A549 (cell line): Measurements from ENCODE around the gene PPHLN1. TPM values are rescaled to one million over a fixed set of nuclear protein-coding genes. Genes with fewer than 3 reads are reported as not detected.

Experiments used
- ATAC-seq, 2 experiments: fragments of 200-7000 bp in 1 of 2; fragments of >200 bp in 1 of 2; cut with Nextera tagmentation in 1 of 2; cut with Tn5 transposase in 1 of 2; 3 replicates each; pipeline versions ENCODE4 v1.8.0 to v1.9.1; 2018 to 2020; ENCODE audit warnings: mild to moderate bottlenecking in 1 of 2, moderate library complexity in 1 of 2
- CTCF ChIA-PET: fragments of 300-600 bp; sonication (Branson Sonifier 250); formaldehyde crosslinking; extraction: SDS; loops from one replicate; lab custom pipeline; 2021; ENCODE audit warnings: antibody characterized with exemption, inconsistent platforms; lab: Yijun Ruan, JAX
- POLR2A ChIA-PET: fragments of 350-600 bp; formaldehyde crosslinking; extraction: SDS; loops from one replicate; lab custom pipeline; 2021; ENCODE audit warnings: antibody characterized with exemption, inconsistent platforms; lab: Yijun Ruan, JAX
- DNase-seq, 2 experiments: peaks; one replicate each; pipeline versions ENCODE4 v3.0.0 to v3.0.0-alpha.2; 2011 to 2016; ENCODE audit warnings: low read depth in 1 of 2, low spot score in 1 of 2
- FAIRE-seq: peaks from 2 replicates; lab custom pipeline; 2011; peaks lifted over from hg19 to GRCh38; lab: Jason Lieb, UNC
- H3K27ac ChIP-seq, 2 experiments: fragments of >200 bp; sonication (Bioruptor Twin); formaldehyde crosslinking; 3 replicates each; pipeline ENCODE4 v1.5.1; 2016 to 2017
- H3K4me1 ChIP-seq: fragments of >200 bp; sonication (Bioruptor Twin); formaldehyde crosslinking; 3 replicates; pipeline ENCODE4 v1.6.1; 2016
- H3K4me2 ChIP-seq: fragments of >200 bp; sonication (Bioruptor Twin); formaldehyde crosslinking; 3 replicates; pipeline ENCODE4 v1.6.1; 2016
- H3K4me3 ChIP-seq: fragments of >200 bp; sonication (Bioruptor Twin); formaldehyde crosslinking; 3 replicates; pipeline ENCODE4 v1.5.1; 2016
- H3K9me3 ChIP-seq: fragments of >200 bp; sonication (Bioruptor Twin); formaldehyde crosslinking; 3 replicates; pipeline ENCODE4 v1.6.1; 2016
- CBX8 ChIP-seq: fragments of 200-600 bp; sonication (generic); IDR thresholded peaks from 2 replicates; pipeline ENCODE4 v1.6.1; 2016
- CEBPB ChIP-seq, 2 experiments: fragments of >200 bp in 1 of 2; sonication (Bioruptor Twin) in 1 of 2; formaldehyde crosslinking in 1 of 2; IDR thresholded peaks; 2 replicates each; pipeline ENCODE4 v1.6.1; 2012 to 2016
- ESRRA ChIP-seq: fragments of 150-350 bp; IDR thresholded peaks from 2 replicates; pipeline ENCODE4 v1.6.1; 2014; ENCODE audit warnings: mild to moderate bottlenecking, low read length, borderline replicate concordance
- FOSB ChIP-seq: fragments of 250-450 bp; sonication (Bioruptor Pico); IDR thresholded peaks from 2 replicates; pipeline ENCODE4 v1.5.0; 2020; ENCODE audit warnings: mild to moderate bottlenecking, moderate library complexity
- FOSL2 ChIP-seq, 2 experiments: fragments of 450-650 bp in 1 of 2; fragments of >200 bp in 1 of 2; sonication (Bioruptor Twin) in 1 of 2; formaldehyde crosslinking; IDR thresholded peaks; 2 replicates each; pipeline versions ENCODE4 v1.5.0 to v1.6.1; 2016 to 2020; ENCODE audit warnings: mild to moderate bottlenecking in 1 of 2, moderate library complexity in 1 of 2
- HOXB5 ChIP-seq: fragments of 250-450 bp; sonication (Bioruptor Pico); IDR thresholded peaks from 2 replicates; pipeline ENCODE4 v1.5.0; 2020; ENCODE audit warnings: mild to moderate bottlenecking, moderate library complexity
- MAFK ChIP-seq: fragments of 450-650 bp; IDR thresholded peaks from 2 replicates; pipeline ENCODE4 v1.6.1; 2014; ENCODE audit not compliant: partially characterized antibody
- MYC ChIP-seq: IDR thresholded peaks from 2 replicates; pipeline ENCODE4 v1.6.1; 2012; ENCODE audit warnings: mild to moderate bottlenecking, inconsistent platforms, low read length, improper control_type of control experiment, borderline replicate concordance
- NPAS2 ChIP-seq: fragments of 250-450 bp; sonication (Bioruptor Pico); IDR thresholded peaks from 2 replicates; pipeline ENCODE4 v1.8.0; 2022; ENCODE audit warnings: mild to moderate bottlenecking, moderate library complexity, borderline replicate concordance
- PHF8 ChIP-seq: fragments of 200-600 bp; sonication (generic); IDR thresholded peaks from 2 replicates; pipeline ENCODE4 v1.6.1; 2016; ENCODE audit warnings: low read depth, mild to moderate bottlenecking, antibody characterized with exemption, moderate library complexity, borderline replicate concordance
- POLR2A ChIP-seq: IDR thresholded peaks from 2 replicates; pipeline ENCODE4 v1.6.1; 2012; ENCODE audit warnings: mild to moderate bottlenecking, low read length
- RARB ChIP-seq: fragments of 250-450 bp; sonication (Bioruptor Pico); IDR thresholded peaks from 2 replicates; pipeline ENCODE4 v1.8.0; 2021; ENCODE audit warnings: mild to moderate bottlenecking, moderate library complexity
- SREBF2 ChIP-seq: fragments of 450-650 bp; IDR thresholded peaks from 2 replicates; pipeline ENCODE4 v1.6.1; 2014; ENCODE audit warnings: mild to moderate bottlenecking, moderate library complexity
- TP53 ChIP-seq: fragments of 250-450 bp; sonication (Bioruptor Pico); IDR thresholded peaks from 2 replicates; pipeline ENCODE4 v1.5.0; 2021; ENCODE audit warnings: mild to moderate bottlenecking, moderate library complexity
- ZC3H11A ChIP-seq: fragments of 450-650 bp; IDR thresholded peaks from 2 replicates; pipeline ENCODE4 v1.6.1; 2014; ENCODE audit warnings: antibody characterized with exemption, mild to moderate bottlenecking
- ZSCAN20 ChIP-seq: fragments of 250-450 bp; sonication (Bioruptor Pico); IDR thresholded peaks from 2 replicates; pipeline ENCODE4 v1.8.0; 2022; ENCODE audit warnings: mild to moderate bottlenecking, moderate library complexity
- WGBS: methylation state at CpG from one replicate; pipeline ENCODE4 v1.1.6; 2017; ENCODE audit errors: missing lambda C conversion rate; 5-methylcytosine and 5-hydroxymethylcytosine counted together
- polyA plus RNA-seq, 4 experiments: library from polyadenylated mRNA; depleted of rRNA in 3 of 4; stranded (reverse); fragments of >200 nt; fragmentation: RNase III in 1 of 4; extraction: RNeasy Plus Mini Kit Qiagen cat#74134 plus additional on column Dnase treatment in 1 of 4; gene quantifications; 2 replicates in 3 of 4; 3 replicates in 1 of 4; pipeline ENCODE4 v1.2.3, GENCODE V29; 2011 to 2017
- TF ChIP-seq, protein P1 (sequence below): fragments of 150-350 bp; IDR thresholded peaks from 2 replicates; pipeline ENCODE4 v1.6.1; 2014; ENCODE audit warnings: low read depth, mild to moderate bottlenecking, low read length
- TF ChIP-seq, protein P2 (sequence below): fragments of 250-450 bp; sonication (Bioruptor Pico); IDR thresholded peaks from 2 replicates; pipeline ENCODE4 v1.5.0; 2021; ENCODE audit warnings: mild to moderate bottlenecking, moderate library complexity, borderline replicate concordance

The PPHLN1 gene
- polyA plus RNA-seq, 2 of the 4 experiments (the other 2 are of a cell fraction): 55.5 to 135 TPM

DNA sequence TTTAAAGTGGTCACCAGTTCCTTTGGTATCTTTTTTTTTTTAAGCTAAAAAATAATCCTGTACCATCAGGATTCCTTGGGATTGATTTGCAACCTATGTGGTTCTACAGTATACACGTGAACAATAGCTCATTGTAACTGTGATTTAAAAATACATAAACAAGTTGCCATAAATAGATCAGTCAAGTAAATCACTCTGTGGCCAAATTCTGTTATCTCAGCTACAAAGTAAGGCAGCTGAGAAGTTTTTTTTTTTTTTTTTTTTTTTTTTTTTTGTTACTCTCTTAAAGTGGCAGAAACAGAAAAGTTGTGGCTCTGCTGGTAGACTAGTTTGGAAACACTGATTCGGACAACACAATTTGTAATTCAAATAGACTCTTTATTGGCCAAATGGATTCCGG is 159.0 kb downstream of the PPHLN1 start (continued):
- no peak for TF ChIP-seq CBX8
- TF ChIP-seq TP53 (CRISPR knock-in tag): no peak

DNA sequence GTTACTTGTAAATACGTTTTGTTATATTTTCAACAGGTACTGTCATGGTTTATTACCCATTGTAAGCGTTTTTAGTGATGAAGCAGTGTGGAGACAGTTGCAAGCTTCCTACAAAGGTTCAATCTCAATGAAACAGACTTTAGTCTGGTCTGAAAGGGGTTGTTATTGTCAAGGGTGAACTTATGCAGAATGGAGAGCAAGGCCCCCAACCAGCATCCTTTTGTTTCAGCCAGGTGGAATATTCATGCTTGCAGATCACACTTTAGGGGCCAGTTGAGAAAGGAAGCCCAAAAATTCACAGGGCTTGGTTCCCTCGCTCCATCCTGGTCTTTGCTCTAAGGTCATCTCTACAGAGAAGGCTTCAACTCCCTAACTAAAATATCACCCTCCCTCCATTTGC is 159.9 kb downstream of the PPHLN1 start:
- WGBS: 49% methylated on average over 3 of the region's 3 CpGs
- CTCF ChIA-PET: interaction anchor here (7.8 kb wide), 1 partner anchor 81 kb away, joined by 69 read pairs; no protein-coding TSS in a partner anchor
- DNase-seq: no peak

DNA sequence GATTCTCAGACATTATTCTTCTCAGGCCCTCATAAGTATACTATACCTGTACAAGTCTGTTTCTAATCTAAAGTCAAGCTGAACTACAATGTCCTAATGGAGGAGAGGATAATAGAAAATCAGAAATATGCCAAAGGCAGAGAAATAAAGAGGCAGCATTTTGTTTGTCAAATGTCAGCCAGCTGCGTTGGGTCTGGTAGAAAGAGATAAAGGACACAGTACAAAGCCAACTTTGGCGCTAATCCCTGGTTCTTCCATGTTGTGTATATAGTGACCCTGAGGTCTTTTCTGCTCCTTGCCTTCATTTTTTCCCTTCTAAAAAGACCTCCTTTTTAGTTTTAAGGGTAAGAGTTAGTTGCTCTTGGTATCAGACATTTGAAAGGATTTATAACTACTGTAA is 160.4 kb downstream of the PPHLN1 start:
- POLR2A ChIA-PET: no interaction called here
- H3K4me2 ChIP-seq: no peak overlapping the region
- WGBS: 65% methylated on average over 2 of the region's 2 CpGs

More for the DNA sequence above, 159.9 kb downstream of the PPHLN1 start:
- POLR2A ChIA-PET: no interaction called here
- TF ChIP-seq SREBF2: no peak
- TF ChIP-seq PHF8: no peak
- TF ChIP-seq ZC3H11A: no peak
- TF ChIP-seq, protein P1, sequence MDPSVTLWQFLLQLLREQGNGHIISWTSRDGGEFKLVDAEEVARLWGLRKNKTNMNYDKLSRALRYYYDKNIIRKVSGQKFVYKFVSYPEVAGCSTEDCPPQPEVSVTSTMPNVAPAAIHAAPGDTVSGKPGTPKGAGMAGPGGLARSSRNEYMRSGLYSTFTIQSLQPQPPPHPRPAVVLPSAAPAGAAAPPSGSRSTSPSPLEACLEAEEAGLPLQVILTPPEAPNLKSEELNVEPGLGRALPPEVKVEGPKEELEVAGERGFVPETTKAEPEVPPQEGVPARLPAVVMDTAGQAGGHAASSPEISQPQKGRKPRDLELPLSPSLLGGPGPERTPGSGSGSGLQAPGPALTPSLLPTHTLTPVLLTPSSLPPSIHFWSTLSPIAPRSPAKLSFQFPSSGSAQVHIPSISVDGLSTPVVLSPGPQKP: no peak
- TF ChIP-seq, protein P2, sequence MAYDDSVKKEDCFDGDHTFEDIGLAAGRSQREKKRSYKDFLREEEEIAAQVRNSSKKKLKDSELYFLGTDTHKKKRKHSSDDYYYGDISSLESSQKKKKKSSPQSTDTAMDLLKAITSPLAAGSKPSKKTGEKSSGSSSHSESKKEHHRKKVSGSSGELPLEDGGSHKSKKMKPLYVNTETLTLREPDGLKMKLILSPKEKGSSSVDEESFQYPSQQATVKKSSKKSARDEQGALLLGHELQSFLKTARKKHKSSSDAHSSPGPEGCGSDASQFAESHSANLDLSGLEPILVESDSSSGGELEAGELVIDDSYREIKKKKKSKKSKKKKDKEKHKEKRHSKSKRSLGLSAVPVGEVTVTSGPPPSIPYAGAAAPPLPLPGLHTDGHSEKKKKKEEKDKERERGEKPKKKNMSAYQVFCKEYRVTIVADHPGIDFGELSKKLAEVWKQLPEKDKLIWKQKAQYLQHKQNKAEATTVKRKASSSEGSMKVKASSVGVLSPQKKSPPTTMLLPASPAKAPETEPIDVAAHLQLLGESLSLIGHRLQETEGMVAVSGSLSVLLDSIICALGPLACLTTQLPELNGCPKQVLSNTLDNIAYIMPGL (CRISPR knock-in tag): no peak
- TF ChIP-seq CEBPB (IDR thresholded peaks at IDR 0.05): no peak
- TF ChIP-seq FOSL2 (IDR thresholded peaks at IDR 0.05): no peak
- no peak for TF ChIP-seq FOSL2 (CRISPR knock-in tag; IDR thresholded peaks at IDR 0.05)
- TF ChIP-seq HOXB5: no peak
- no peak overlapping the region for H3K27ac ChIP-seq
- ATAC-seq (no peak), FAIRE-seq (no peak)
- no peaks in the 10 kb centered on the region for H3K9me3 ChIP-seq
- H3K4me3 ChIP-seq: no peak overlapping the region
- no peak overlapping the region for H3K4me2 ChIP-seq
- 0 out of 3 replicates have a peak, but pooled peaks cover 3% of the 10 kb centered on the region for H3K4me1 ChIP-seq

More for the DNA sequence above, 160.4 kb downstream of the PPHLN1 start:
- DNase-seq (no peak), ATAC-seq (no peak), FAIRE-seq (no peak)
- TF ChIP-seq ZSCAN20 (CRISPR knock-in tag) (no peak), MAFK (no peak), FOSB (CRISPR knock-in tag) (no peak), HOXB5 (no peak), MYC (no peak), CBX8 (no peak), NPAS2 (CRISPR knock-in tag) (no peak), POLR2A (no peak), ESRRA (no peak), RARB (CRISPR knock-in tag) (no peak)
- TF ChIP-seq, protein P1: no peak
- TF ChIP-seq, protein P2 (CRISPR knock-in tag): no peak
- Histone ChIP-seq H3K27ac (no peak overlapping the region), H3K4me1 (0 out of 3 replicates have a peak, but pooled peaks cover 3% of the 10 kb centered on the region), H3K9me3 (no peaks in the 10 kb centered on the region), H3K4me3 (no peak overlapping the region)
- CTCF ChIA-PET: interaction anchor here (7.8 kb wide), 1 partner anchor 81 kb away, joined by 69 read pairs; no protein-coding TSS in a partner anchor
